PC-3 (cell line): ENCODE measurements around the gene VEGFC. TPM values are rescaled to one million over a fixed set of nuclear protein-coding genes. Genes with fewer than 3 reads are reported as not detected.

ENCODE experiments used
- ATAC-seq: fragments of 200-7000 bp; cut with Tn5 transposase; 2 replicates; pipeline ENCODE4 v1.9.1; 2020; ENCODE audit warnings: mild to moderate bottlenecking, moderate library complexity
- BruUV-seq: library from RNA; stranded (reverse); fragments of 400-500 nt; replicated peaks from 2 replicates; lab custom pipeline; 2021; lab: Mats Ljungman, UMichigan
- CTCF ChIA-PET: fragments of 300-600 bp; sonication (Branson Sonifier 250); formaldehyde crosslinking; loops from one replicate; lab custom pipeline; 2022; ENCODE audit warnings: antibody characterized with exemption; lab: Charles Lee
- POLR2A ChIA-PET: fragments of 300-600 bp; sonication (Branson Sonifier 250); formaldehyde crosslinking; loops from one replicate; lab custom pipeline; 2022; ENCODE audit warnings: antibody characterized with exemption; ENCODE audit not compliant: unreplicated experiment; lab: Charles Lee
- DNase-seq: peaks from one replicate; pipeline ENCODE4 v3.0.0-alpha.2; 2015
- H2AFZ ChIP-seq: fragments of 300-600 bp; sonication (generic); 2 replicates; pipeline ENCODE4 v1.6.0; 2016; ENCODE audit warnings: antibody characterized with exemption, low read length
- H3F3A ChIP-seq: fragments of 300-600 bp; sonication (generic); one replicate; pipeline ENCODE4 v1.6.0; 2017; ENCODE audit warnings: antibody characterized with exemption, low read length, control low read depth, mild to moderate bottlenecking; ENCODE audit not compliant: unreplicated experiment
- H3K27ac ChIP-seq: fragments of 300-600 bp; sonication (generic); 2 replicates; pipeline ENCODE4 v1.5.1; 2016; ENCODE audit warnings: mild to moderate bottlenecking, low read length
- H3K27me3 ChIP-seq: fragments of 300-600 bp; sonication (generic); 2 replicates; pipeline ENCODE4 v1.6.1; 2016; ENCODE audit warnings: low read length, mixed read lengths
- H3K36me3 ChIP-seq: fragments of 300-600 bp; sonication (generic); 2 replicates; pipeline ENCODE4 v1.6.1; 2016; ENCODE audit warnings: low read depth, mixed run types, low read length, mixed read lengths
- H3K4me1 ChIP-seq: fragments of 300-600 bp; sonication (generic); 2 replicates; pipeline ENCODE4 v1.5.1; 2016; ENCODE audit warnings: low read length; ENCODE audit not compliant: insufficient read depth
- H3K4me2 ChIP-seq: fragments of 300-600 bp; sonication (generic); 2 replicates; pipeline ENCODE4 v1.6.0; 2016; ENCODE audit warnings: low read length
- H3K4me3 ChIP-seq: fragments of 300-600 bp; sonication (generic); 2 replicates; pipeline ENCODE4 v1.5.1; 2016; ENCODE audit warnings: mild to moderate bottlenecking, low read length, mixed read lengths
- H3K79me2 ChIP-seq: fragments of 300-600 bp; sonication (generic); 2 replicates; pipeline ENCODE4 v1.6.1; 2017; ENCODE audit warnings: low read length, mixed read lengths
- H3K9ac ChIP-seq: fragments of 300-600 bp; sonication (generic); 2 replicates; pipeline ENCODE4 v1.6.0; 2016; ENCODE audit warnings: mild to moderate bottlenecking, low read length
- H3K9me2 ChIP-seq: fragments of 300-600 bp; sonication (generic); replicated peaks from 2 replicates; pipeline ENCODE4 v1.6.1; 2016; ENCODE audit warnings: mixed run types, low read length, mixed read lengths
- H3K9me3 ChIP-seq: fragments of 300-600 bp; sonication (generic); 2 replicates; pipeline ENCODE4 v1.6.1; 2016; ENCODE audit warnings: low read length, mixed read lengths
- H4K20me1 ChIP-seq: fragments of 300-600 bp; sonication (generic); 2 replicates; pipeline ENCODE4 v1.6.1; 2016; ENCODE audit warnings: low read length, mixed read lengths
- EZH2 ChIP-seq: fragments of 300-600 bp; sonication (generic); IDR thresholded peaks from one replicate; pipeline ENCODE4 v1.6.1; 2017; ENCODE audit warnings: antibody characterized with exemption, mild to moderate bottlenecking, low read length; ENCODE audit not compliant: unreplicated experiment
- EZH2phosphoT487 ChIP-seq: fragments of 300-600 bp; sonication (generic); IDR thresholded peaks from 2 replicates; pipeline ENCODE4 v1.6.1; 2018; ENCODE audit warnings: mild to moderate bottlenecking, antibody characterized with exemption, low read length, borderline replicate concordance
- intact Hi-C: fragments of 100-400 bp; cut with micrococcal nuclease; formaldehyde crosslinking; loops from 2 replicates; pipeline ENCODE4 v1.9.0; 2023
- total RNA-seq: library from RNA; depleted of rRNA; stranded (reverse); fragments of >200 nt; gene quantifications from 2 replicates; pipeline ENCODE4 v1.2.3, GENCODE V29; 2014
- TF ChIP-seq, protein P1 (sequence below): fragments of 300-600 bp; sonication (generic); conservative IDR thresholded peaks from 2 replicates; pipeline ENCODE4 v1.5.1; 2017; ENCODE audit warnings: antibody characterized with exemption, low read depth, mild to moderate bottlenecking, low read length

VEGFC gene
- total RNA-seq, 1 experiment from 2014 or later, result 36.6 TPM

DNA sequence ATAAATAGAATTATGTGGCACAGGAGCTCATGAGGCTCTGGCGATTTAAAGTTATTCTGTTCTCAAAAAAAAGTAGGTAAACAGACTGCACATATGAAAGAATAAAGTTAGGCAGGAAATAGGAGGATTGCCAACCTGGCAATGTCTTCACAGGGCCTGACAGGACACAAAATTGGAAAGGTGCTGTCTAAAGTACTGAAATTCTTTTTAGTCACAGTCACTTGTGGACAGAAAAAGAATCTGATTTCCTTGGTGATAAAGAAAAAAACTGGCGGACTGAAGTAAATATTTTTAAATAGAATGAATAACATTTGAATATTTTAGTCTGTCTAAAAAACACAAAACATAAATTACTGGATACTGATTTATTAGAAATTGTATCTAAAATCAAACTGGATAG is 124.4 kb downstream of the VEGFC start:
- H3K27ac ChIP-seq, result no peak overlapping the region
- H3F3A ChIP-seq, result no peaks in the 10 kb centered on the region
- no peaks in the 10 kb centered on the region for H3K36me3 ChIP-seq
- no peaks in the 10 kb centered on the region for H3K79me2 ChIP-seq
- ATAC-seq (no peak), DNase-seq (no peak)
- H2AFZ ChIP-seq, result no peak overlapping the region
- H3K27me3 ChIP-seq, result no peaks in the 10 kb centered on the region
- H3K4me2 ChIP-seq, result no peak overlapping the region
- intact Hi-C loops, result no loop called here
- H3K4me1 ChIP-seq, result no peaks in the 10 kb centered on the region
- H3K9me3 ChIP-seq, result no peaks in the 10 kb centered on the region
- no peaks in the 10 kb centered on the region for H4K20me1 ChIP-seq
- ChIA-PET POLR2A (interaction anchor here (0.6 kb wide), 1 partner anchor 294 kb away, joined by 3 read pairs; no protein-coding TSS in a partner anchor), CTCF (no interaction called here)
- H3K9ac ChIP-seq, result no peak overlapping the region
- no peak overlapping the region for H3K4me3 ChIP-seq
- TF ChIP-seq EZH2phosphoT487 (no peak), EZH2 (no peak)
- TF ChIP-seq, protein P1, sequence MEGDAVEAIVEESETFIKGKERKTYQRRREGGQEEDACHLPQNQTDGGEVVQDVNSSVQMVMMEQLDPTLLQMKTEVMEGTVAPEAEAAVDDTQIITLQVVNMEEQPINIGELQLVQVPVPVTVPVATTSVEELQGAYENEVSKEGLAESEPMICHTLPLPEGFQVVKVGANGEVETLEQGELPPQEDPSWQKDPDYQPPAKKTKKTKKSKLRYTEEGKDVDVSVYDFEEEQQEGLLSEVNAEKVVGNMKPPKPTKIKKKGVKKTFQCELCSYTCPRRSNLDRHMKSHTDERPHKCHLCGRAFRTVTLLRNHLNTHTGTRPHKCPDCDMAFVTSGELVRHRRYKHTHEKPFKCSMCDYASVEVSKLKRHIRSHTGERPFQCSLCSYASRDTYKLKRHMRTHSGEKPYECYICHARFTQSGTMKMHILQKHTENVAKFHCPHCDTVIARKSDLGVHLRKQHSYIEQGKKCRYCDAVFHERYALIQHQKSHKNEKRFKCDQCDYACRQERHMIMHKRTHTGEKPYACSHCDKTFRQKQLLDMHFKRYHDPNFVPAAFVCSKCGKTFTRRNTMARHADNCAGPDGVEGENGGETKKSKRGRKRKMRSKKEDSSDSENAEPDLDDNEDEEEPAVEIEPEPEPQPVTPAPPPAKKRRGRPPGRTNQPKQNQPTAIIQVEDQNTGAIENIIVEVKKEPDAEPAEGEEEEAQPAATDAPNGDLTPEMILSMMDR, result no peak
- no peaks in the 10 kb centered on the region for H3K9me2 ChIP-seq
- no TSS peak for BruUV-seq

DNA sequence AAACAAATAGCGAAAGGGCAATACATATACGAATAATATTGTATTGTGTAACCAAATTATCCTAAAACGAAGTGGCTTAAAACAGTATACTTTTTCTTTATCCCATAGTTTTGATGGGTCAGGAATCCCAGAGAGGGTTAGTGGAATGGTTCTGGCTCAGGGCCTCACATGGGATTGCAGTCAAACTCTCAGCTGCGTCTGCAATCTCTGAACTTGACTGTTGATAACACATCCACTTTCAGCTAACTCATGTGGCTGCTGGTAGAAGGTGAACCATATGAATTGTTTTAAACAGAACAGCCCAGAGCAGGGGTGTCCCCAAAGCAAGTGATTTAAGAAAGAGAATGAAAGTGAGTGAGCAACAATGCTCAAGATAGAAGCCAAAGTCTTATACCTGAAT is 127.8 kb downstream of the VEGFC start:
- POLR2A ChIA-PET, result no interaction called here
- intact Hi-C loops, result loop anchor here (5.0 kb wide), 1 partner anchor 288 kb away; no protein-coding TSS in a partner anchor

DNA sequence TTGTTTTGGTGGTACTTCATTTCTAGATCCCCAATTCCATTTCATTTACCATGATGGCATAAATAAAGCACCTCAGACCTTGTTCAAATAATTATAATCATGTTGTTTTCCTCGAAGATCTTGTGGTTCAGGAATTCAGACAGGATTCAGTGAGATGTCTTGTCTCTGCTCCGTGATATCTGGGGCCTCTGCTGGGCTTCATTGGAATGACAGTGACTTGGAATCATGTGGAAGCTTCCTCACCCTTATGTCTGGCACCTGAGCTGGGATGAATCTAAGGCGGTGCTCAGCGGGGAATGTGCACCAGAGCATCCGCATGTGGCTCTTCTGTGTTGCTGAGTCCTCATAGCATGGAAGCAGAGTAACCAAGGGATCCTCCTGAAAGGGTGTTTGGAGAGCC is 132.2 kb downstream of the VEGFC start:
- TF ChIP-seq, protein P1, result peak; percentile 47
- TF ChIP-seq EZH2, result no peak
- TF ChIP-seq EZH2phosphoT487, result no peak
- Histone ChIP-seq H2AFZ (no peak overlapping the region), H3K36me3 (no peaks in the 10 kb centered on the region), H3K27ac (no peak overlapping the region), H4K20me1 (no peaks in the 10 kb centered on the region), H3K4me2 (no peak overlapping the region), H3K4me1 (no peaks in the 10 kb centered on the region), H3K9me3 (no peaks in the 10 kb centered on the region), H3K9me2 (no peaks in the 10 kb centered on the region), H3K4me3 (no peak overlapping the region), H3K9ac (no peak overlapping the region), H3K79me2 (no peaks in the 10 kb centered on the region), H3K27me3 (no peaks in the 10 kb centered on the region), H3F3A (no peaks in the 10 kb centered on the region)
- POLR2A ChIA-PET, result no interaction called here
- no TSS peak for BruUV-seq
- CTCF ChIA-PET, result no interaction called here
- intact Hi-C loops, result loop anchor here (5.0 kb wide), 1 partner anchor 283 kb away; no protein-coding TSS in a partner anchor
- peak; percentile 62 for ATAC-seq
- peak; percentile 46 for DNase-seq

More for the DNA sequence above, 127.8 kb downstream of the VEGFC start:
- Histone ChIP-seq H3K79me2 (no peaks in the 10 kb centered on the region), H3K4me3 (no peak overlapping the region), H4K20me1 (no peaks in the 10 kb centered on the region), H3F3A (no peaks in the 10 kb centered on the region), H3K9ac (no peak overlapping the region), H3K4me1 (no peaks in the 10 kb centered on the region), H3K9me2 (no peaks in the 10 kb centered on the region), H3K27me3 (no peaks in the 10 kb centered on the region), H3K9me3 (no peaks in the 10 kb centered on the region), H3K4me2 (no peak overlapping the region), H2AFZ (no peak overlapping the region), H3K27ac (no peak overlapping the region), H3K36me3 (no peaks in the 10 kb centered on the region)
- TF ChIP-seq EZH2phosphoT487, result no peak
- TF ChIP-seq, protein P1, result no peak
- no peak for TF ChIP-seq EZH2
- CTCF ChIA-PET, result no interaction called here
- BruUV-seq, result no TSS peak
- DNase-seq (no peak), ATAC-seq (no peak)
